SK-N-SH treated with all-trans-retinoic acid at 6 μM for 48 hours (cell line): ENCODE data around the gene NXPE1.

Experiments used
- ATAC-seq: fragments of 200-7000 bp; cut with Tn5 transposase; 3 replicates; pipeline ENCODE4 v1.9.1; 2020; ENCODE audit warnings: mild to moderate bottlenecking, moderate library complexity
- ARNTL ChIP-seq: fragments of 450-650 bp; formaldehyde crosslinking; IDR thresholded peaks from 2 replicates; pipeline ENCODE4 v1.5.0; 2020; ENCODE audit warnings: low read depth, mild to moderate bottlenecking, moderate library complexity, borderline replicate concordance
- CREB5 ChIP-seq: fragments of 250-450 bp; sonication (Bioruptor Pico); IDR thresholded peaks from 2 replicates; pipeline ENCODE4 v1.5.1; 2020; ENCODE audit warnings: low read depth, mild to moderate bottlenecking, moderate library complexity
- CSRNP3 ChIP-seq: fragments of 250-450 bp; sonication (Bioruptor Pico); IDR thresholded peaks from 2 replicates; pipeline ENCODE4 v1.5.1; 2021; ENCODE audit warnings: mild to moderate bottlenecking, moderate library complexity
- ESRRG ChIP-seq: fragments of 250-450 bp; sonication (Bioruptor Pico); IDR thresholded peaks from 2 replicates; pipeline ENCODE4 v1.6.1; 2021; ENCODE audit warnings: mild to moderate bottlenecking
- OSR1 ChIP-seq: fragments of 250-450 bp; sonication (Bioruptor Pico); IDR thresholded peaks from 2 replicates; pipeline ENCODE4 v1.8.0; 2022; ENCODE audit warnings: moderate library complexity, mild to moderate bottlenecking, inconsistent platforms
- POU6F1 ChIP-seq: fragments of 250-450 bp; sonication (Bioruptor Pico); IDR thresholded peaks from 2 replicates; pipeline ENCODE4 v1.8.0; 2021; ENCODE audit warnings: low read depth, mild to moderate bottlenecking, moderate library complexity, borderline replicate concordance
- PPARA ChIP-seq: fragments of 250-450 bp; sonication (Bioruptor Pico); IDR thresholded peaks from 2 replicates; pipeline ENCODE4 v1.5.0; 2020; ENCODE audit warnings: mild to moderate bottlenecking, borderline replicate concordance
- RARB ChIP-seq: fragments of 250-450 bp; sonication (Bioruptor Pico); IDR thresholded peaks from 2 replicates; pipeline ENCODE4 v1.8.0; 2021; ENCODE audit warnings: mild to moderate bottlenecking, moderate library complexity
- TCF4 ChIP-seq: fragments of 250-450 bp; sonication (Bioruptor Pico); IDR thresholded peaks from 2 replicates; pipeline ENCODE4 v1.8.0; 2021; ENCODE audit warnings: mild to moderate bottlenecking, moderate library complexity, borderline replicate concordance
- TOX ChIP-seq: fragments of 250-450 bp; sonication (Bioruptor Pico); IDR thresholded peaks from 2 replicates; pipeline ENCODE4 v1.8.0; 2021; ENCODE audit warnings: mild to moderate bottlenecking, moderate library complexity, borderline replicate concordance
- TSHZ2 ChIP-seq: fragments of 250-450 bp; sonication (Bioruptor Pico); IDR thresholded peaks from 2 replicates; pipeline ENCODE4 v1.5.0; 2020; ENCODE audit warnings: mild to moderate bottlenecking, moderate library complexity
- ZC3H10 ChIP-seq: fragments of 250-450 bp; sonication (Bioruptor Pico); IDR thresholded peaks from 2 replicates; pipeline ENCODE4 v1.5.1; 2021; ENCODE audit warnings: mild to moderate bottlenecking, moderate library complexity
- ZFP3 ChIP-seq: fragments of 250-450 bp; sonication (Bioruptor Pico); IDR thresholded peaks from 2 replicates; pipeline ENCODE4 v1.5.0; 2020; ENCODE audit warnings: mild to moderate bottlenecking, moderate library complexity
- ZFP30 ChIP-seq: fragments of 450-650 bp; formaldehyde crosslinking; IDR thresholded peaks from 2 replicates; pipeline ENCODE4 v1.5.0; 2022; ENCODE audit warnings: mild to moderate bottlenecking, moderate library complexity
- ZNF70 ChIP-seq: fragments of 450-650 bp; formaldehyde crosslinking; IDR thresholded peaks from 2 replicates; pipeline ENCODE4 v1.5.0; 2020; ENCODE audit warnings: mild to moderate bottlenecking, moderate library complexity

Gene NXPE1

GRCh38 chr11:114596175-114596919 lies 36.7 kb upstream of the NXPE1 start:
- TF ChIP-seq RARB (CRISPR knock-in tag), result no peak
- no peak for TF ChIP-seq CREB5
- TF ChIP-seq ARNTL (CRISPR knock-in tag), result no peak
- ATAC-seq, result no peak

- ATAC-seq, result no peak
- TF ChIP-seq RARB (CRISPR knock-in tag), result no peak
- TF ChIP-seq ZFP3 (CRISPR knock-in tag), result no peak
- no peak for TF ChIP-seq ARNTL (CRISPR knock-in tag)
- TF ChIP-seq TSHZ2 (CRISPR knock-in tag), result no peak
- TF ChIP-seq ZNF70 (CRISPR knock-in tag), result no peak
- no peak for TF ChIP-seq TOX (CRISPR knock-in tag)
- no peak for TF ChIP-seq CSRNP3 (CRISPR knock-in tag)
- TF ChIP-seq ZC3H10 (CRISPR knock-in tag), result no peak
- TF ChIP-seq, all 23 proteins: peak for 0
Measured at GRCh38 chr11:114595571-114595970, 35.9 kb upstream of the NXPE1 start, which contains the start of gene NXPE4. Gene NXPE4 (minus strand): TSS chr11:114595786. CDS start chr11:114594759, 1,027 bp downstream.

GRCh38 chr11:114594703-114595102 lies 35.0 kb upstream of the NXPE1 start:
- ATAC-seq, result no peak
- TF ChIP-seq ARNTL (CRISPR knock-in tag), result no peak

- TF ChIP-seq OSR1 (no peak), RARB (CRISPR knock-in tag) (no peak), POU6F1 (CRISPR knock-in tag) (no peak), PPARA (no peak), ZFP30 (CRISPR knock-in tag) (no peak), ARNTL (CRISPR knock-in tag) (no peak), ESRRG (no peak), ZFP3 (CRISPR knock-in tag) (no peak), TCF4 (CRISPR knock-in tag) (no peak), TSHZ2 (CRISPR knock-in tag) (no peak)
- TF ChIP-seq, all 23 proteins: peak for 0
- no peak for ATAC-seq
Measured at GRCh38 chr11:114587398-114587953, 27.8 kb upstream of the NXPE1 start.
